OCI-LY3 (cell line): ENCODE data around the gene PLD5.

ENCODE experiments used
- H2AFZ ChIP-seq: fragments of 200-600, 300-600 bp; shearing (Covaris generic); 2 replicates; pipeline ENCODE4 v1.6.0; 2014; ENCODE audit warnings: antibody characterized with exemption, low read depth, low read length
- H3K27ac ChIP-seq: fragments of 200-600, 300-600 bp; sonication (generic); 2 replicates; pipeline ENCODE4 v1.5.1; 2014; ENCODE audit warnings: mild to moderate bottlenecking, low read length, moderate library complexity, mixed read lengths
- H3K27me3 ChIP-seq: fragments of 200-600, 300-600 bp; sonication (generic); 2 replicates; pipeline ENCODE4 v1.6.1; 2014; ENCODE audit warnings: low read depth, low read length, mixed read lengths
- H3K36me3 ChIP-seq: fragments of 200-600, 300-600 bp; sonication (generic); replicated peaks from 2 replicates; pipeline ENCODE3; 2014; ENCODE audit warnings: low read depth, low read length, mixed read lengths
- H3K4me1 ChIP-seq: fragments of 300-600, 200-600 bp; sonication (generic); 2 replicates; pipeline ENCODE4 v1.6.1; 2014; ENCODE audit warnings: low read length, mixed read lengths
- H3K4me2 ChIP-seq: fragments of 200-600, 300-600 bp; sonication (generic); 2 replicates; pipeline ENCODE4 v1.6.1; 2014; ENCODE audit warnings: low read length, mixed read lengths
- H3K4me3 ChIP-seq: fragments of 300-600, 200-600 bp; sonication (generic); 2 replicates; pipeline ENCODE4 v1.5.1; 2014; ENCODE audit warnings: antibody characterized with exemption, mild to moderate bottlenecking, low read length, moderate library complexity
- H3K79me2 ChIP-seq: fragments of 300-600, 200-600 bp; shearing (Covaris generic); 2 replicates; pipeline ENCODE4 v1.6.1; 2014; ENCODE audit warnings: mild to moderate bottlenecking, low read length, mixed read lengths
- H3K9ac ChIP-seq: fragments of 300-600, 200-600 bp; shearing (Covaris generic); 2 replicates; pipeline ENCODE4 v1.6.0; 2014; ENCODE audit warnings: mild to moderate bottlenecking, low read length, moderate library complexity
- H3K9me3 ChIP-seq: fragments of 200-600, 300-600 bp; shearing (Covaris generic); 2 replicates; pipeline ENCODE4 v1.6.1; 2014; ENCODE audit warnings: low read length, mixed read lengths; ENCODE audit not compliant: insufficient read depth
- H4K20me1 ChIP-seq: fragments of 200-600, 300-600 bp; sonication (generic); 2 replicates; pipeline ENCODE4 v1.6.1; 2016; ENCODE audit warnings: low read length, mixed read lengths; ENCODE audit not compliant: insufficient read depth
- CTCF ChIP-seq: fragments of 200-600, 300-600 bp; sonication (generic); IDR thresholded peaks from 2 replicates; pipeline ENCODE4 v1.5.1; 2014; ENCODE audit warnings: antibody characterized with exemption, low read length, low read depth
- EZH2phosphoT487 ChIP-seq: fragments of 200-600 bp; shearing (Covaris generic); IDR thresholded peaks from 2 replicates; pipeline ENCODE4 v1.6.1; 2018; ENCODE audit warnings: antibody characterized with exemption, mixed run types, low read depth

The PLD5 gene

DNA sequence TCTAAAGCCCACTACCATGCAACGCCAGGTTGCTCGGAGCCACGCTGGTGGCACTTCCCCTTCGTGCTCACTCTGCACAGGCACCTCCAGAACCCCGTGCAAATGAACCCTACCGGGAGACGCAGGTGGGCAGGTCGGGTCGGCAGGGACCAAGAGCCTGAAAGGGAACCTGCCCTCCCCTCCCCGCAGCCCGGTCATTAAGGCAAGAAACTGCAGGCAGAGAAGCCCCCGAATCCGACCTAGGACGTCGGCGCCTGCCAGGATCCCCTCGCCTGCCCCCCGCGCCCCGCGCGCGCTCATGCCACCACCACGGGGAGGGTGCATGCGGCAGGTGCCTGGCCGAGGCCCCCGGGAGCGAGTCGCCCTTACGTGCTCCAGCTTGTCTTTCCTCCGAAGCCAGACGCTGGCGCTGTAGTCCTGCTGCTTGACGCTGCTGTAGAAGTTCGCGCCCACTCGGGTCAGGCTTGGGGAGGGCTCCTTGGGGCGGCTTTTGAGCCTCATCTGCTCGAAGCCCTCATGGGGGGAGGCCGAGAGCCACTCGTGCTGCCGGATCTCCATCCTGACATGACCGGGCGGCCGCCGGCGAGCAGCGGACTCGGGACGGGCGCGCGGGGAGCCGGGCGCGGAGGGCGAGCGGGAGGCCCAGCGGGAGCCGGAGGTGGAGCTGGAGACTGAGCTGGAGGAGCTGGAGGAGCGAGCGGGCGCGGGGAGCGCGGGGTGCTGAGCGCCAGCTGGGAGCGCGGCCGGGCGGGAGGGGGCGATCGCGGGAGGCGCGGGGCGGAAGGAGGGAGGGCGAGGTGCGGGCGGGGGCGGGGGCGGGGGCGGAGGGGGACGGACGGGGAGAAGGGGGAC lies 552 bp downstream of the PLD5 start:
- no peaks in the 10 kb centered on the region for H3K4me1 ChIP-seq
- H3K27me3 ChIP-seq = peaks cover 3% of the 10 kb centered on the region; the same call in 1 of the 2 replicates
- H4K20me1 ChIP-seq = no peaks in the 10 kb centered on the region
- no peak overlapping the region for H3K9ac ChIP-seq
- TF ChIP-seq CTCF = no peak
- no peak for TF ChIP-seq EZH2phosphoT487
- no peak overlapping the region for H3K27ac ChIP-seq
- H3K79me2 ChIP-seq = no peaks in the 10 kb centered on the region
- H3K4me3 ChIP-seq = no peak overlapping the region
- H3K36me3 ChIP-seq = no peaks in the 10 kb centered on the region
- H2AFZ ChIP-seq = no peak overlapping the region
- 0 out of 2 replicates have a peak, but pooled peaks cover 7% of the 10 kb centered on the region for H3K9me3 ChIP-seq
- no peak overlapping the region for H3K4me2 ChIP-seq

DNA sequence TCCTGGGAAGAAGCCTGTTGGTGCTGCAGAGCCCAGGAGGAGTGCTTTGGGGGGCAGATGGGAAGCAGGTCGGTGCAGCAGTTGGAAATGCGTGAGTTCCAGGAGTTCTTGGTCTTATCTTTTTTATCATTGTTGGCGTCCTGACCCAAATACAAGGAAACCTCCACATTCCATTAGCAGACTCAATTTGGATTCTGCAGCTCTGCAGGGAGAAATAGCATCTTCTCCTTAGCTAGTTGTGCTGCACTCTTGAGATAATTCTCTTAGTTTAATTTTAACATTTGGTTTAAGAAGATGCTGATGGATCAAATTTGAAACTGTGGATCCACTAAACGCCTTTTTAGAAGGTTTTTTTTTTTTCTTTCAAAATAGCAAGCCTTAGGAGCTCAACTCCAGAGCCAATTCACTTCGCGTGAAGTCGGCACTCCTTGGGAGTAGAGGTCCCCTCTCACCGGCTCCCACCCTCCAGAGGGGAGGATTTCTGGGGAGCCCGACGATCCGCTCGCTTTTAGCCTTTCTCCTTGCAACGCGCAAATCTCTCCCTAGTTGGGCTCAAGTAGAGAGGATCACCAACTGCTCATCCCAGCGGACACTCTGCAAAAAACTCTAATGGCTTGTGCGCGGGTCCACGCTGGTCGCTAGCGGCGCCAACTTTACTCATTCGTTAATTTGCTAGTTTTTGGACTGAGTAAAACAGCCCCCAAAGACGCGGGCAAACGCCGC lies 1.3 kb downstream of the PLD5 start:
- Histone ChIP-seq H3K27ac (no peak overlapping the region), H3K9me3 (0 out of 2 replicates have a peak, but pooled peaks cover 7% of the 10 kb centered on the region), H3K9ac (no peak overlapping the region), H3K4me1 (no peaks in the 10 kb centered on the region), H2AFZ (no peak overlapping the region), H3K4me2 (no peak overlapping the region), H3K4me3 (no peak overlapping the region), H3K79me2 (no peaks in the 10 kb centered on the region), H3K27me3 (peaks cover 3% of the 10 kb centered on the region; the same call in 1 of the 2 replicates), H3K36me3 (no peaks in the 10 kb centered on the region), H4K20me1 (no peaks in the 10 kb centered on the region)
- TF ChIP-seq EZH2phosphoT487 (no peak), CTCF (no peak)

GRCh38 chr1:242522304-242522945 lies 2.1 kb downstream of the PLD5 start:
- Histone ChIP-seq H3K9me3 (0 out of 2 replicates have a peak, but pooled peaks cover 7% of the 10 kb centered on the region), H3K4me2 (no peak overlapping the region), H3K27me3 (peaks cover 3% of the 10 kb centered on the region; the same call in 1 of the 2 replicates), H3K27ac (no peak overlapping the region), H2AFZ (no peak overlapping the region), H3K4me3 (no peak overlapping the region), H3K4me1 (no peaks in the 10 kb centered on the region), H3K9ac (no peak overlapping the region), H3K36me3 (no peaks in the 10 kb centered on the region), H3K79me2 (no peaks in the 10 kb centered on the region), H4K20me1 (no peaks in the 10 kb centered on the region)
- TF ChIP-seq CTCF (no peak), EZH2phosphoT487 (no peak)

GRCh38 chr1:242515555-242515954 lies 8.9 kb downstream of the PLD5 start:
- Histone ChIP-seq H4K20me1 (no peaks in the 10 kb centered on the region), H3K27ac (no peak overlapping the region), H3K36me3 (no peaks in the 10 kb centered on the region), H3K4me1 (no peaks in the 10 kb centered on the region), H2AFZ (no peak overlapping the region), H3K4me3 (no peak overlapping the region), H3K4me2 (no peak overlapping the region), H3K9me3 (no peaks in the 10 kb centered on the region), H3K79me2 (no peaks in the 10 kb centered on the region), H3K27me3 (no peaks in the 10 kb centered on the region), H3K9ac (no peak overlapping the region)
- TF ChIP-seq EZH2phosphoT487 = no peak
- no peak for TF ChIP-seq CTCF
